Suppressor macrophage treated with lipopolysaccharide for 4 hours (primary cell): ENCODE results near the gene TGFBI.
A peak's percentile ranks its signal among the peaks of the same experiment; 100 is the strongest.

Source experiments
- DNase-seq: peaks from one replicate; pipeline ENCODE4 v3.0.0-alpha.2; 2020

Gene TGFBI

GRCh38 chr5:136067422-136067821, 38.6 kb downstream of the TGFBI start:
- DNase-seq, result no peak

- no peak for DNase-seq
Observed at GRCh38 chr5:136070486-136071285, 41.9 kb downstream of the TGFBI start.

GRCh38 chr5:136073714-136074529, 45.1 kb downstream of the TGFBI start:
- DNase-seq, result no peak

- no peak for DNase-seq
Observed at GRCh38 chr5:136075466-136075891, 46.7 kb downstream of the TGFBI start.

GRCh38 chr5:136076067-136076466, 47.3 kb downstream of the TGFBI start:
- no peak for DNase-seq

GRCh38 chr5:136076881-136077445, 48.2 kb downstream of the TGFBI start:
- DNase-seq, result no peak

- no peak for DNase-seq
Observed at GRCh38 chr5:136079195-136079985, 50.6 kb downstream of the TGFBI start.

GRCh38 chr5:136080113-136080482, 51.3 kb downstream of the TGFBI start:
- DNase-seq, result no peak

GRCh38 chr5:136080483-136081216, 51.9 kb downstream of the TGFBI start:
- peak; percentile 90 for DNase-seq

- DNase-seq, result no peak
Observed at GRCh38 chr5:136081217-136081591, 52.4 kb downstream of the TGFBI start.

GRCh38 chr5:136082390-136083193, 53.8 kb downstream of the TGFBI start:
- peak; percentile 70 for DNase-seq

GRCh38 chr5:136084698-136085097, 55.9 kb downstream of the TGFBI start:
- DNase-seq, result no peak

GRCh38 chr5:136086783-136087566, 58.2 kb downstream of the TGFBI start:
- no peak for DNase-seq

- no peak for DNase-seq
Observed at GRCh38 chr5:136087961-136088871, 59.4 kb downstream of the TGFBI start.

GRCh38 chr5:136089791-136090190, 61.0 kb downstream of the TGFBI start:
- DNase-seq, result no peak

- no peak for DNase-seq
Observed at GRCh38 chr5:136090319-136090718, 61.5 kb downstream of the TGFBI start.

GRCh38 chr5:136094189-136094912, 65.6 kb downstream of the TGFBI start:
- DNase-seq, result peak; percentile 58

GRCh38 chr5:136094913-136095641, 66.3 kb downstream of the TGFBI start:
- no peak for DNase-seq
